Stimulated activated CD8-positive, alpha-beta memory T cell treated with anti-CD3 and anti-CD28 coated beads, Interleukin-2, amount 100 ng/mL, for 48 hours (primary cell): ENCODE results near the gene KRT36.

Experiments used
- DNase-seq, 2 donors: peaks; one replicate each; pipeline ENCODE4 v3.0.0-alpha.2; 2020; ENCODE audit warnings: low read depth in 2 of 2

KRT36 gene

DNA sequence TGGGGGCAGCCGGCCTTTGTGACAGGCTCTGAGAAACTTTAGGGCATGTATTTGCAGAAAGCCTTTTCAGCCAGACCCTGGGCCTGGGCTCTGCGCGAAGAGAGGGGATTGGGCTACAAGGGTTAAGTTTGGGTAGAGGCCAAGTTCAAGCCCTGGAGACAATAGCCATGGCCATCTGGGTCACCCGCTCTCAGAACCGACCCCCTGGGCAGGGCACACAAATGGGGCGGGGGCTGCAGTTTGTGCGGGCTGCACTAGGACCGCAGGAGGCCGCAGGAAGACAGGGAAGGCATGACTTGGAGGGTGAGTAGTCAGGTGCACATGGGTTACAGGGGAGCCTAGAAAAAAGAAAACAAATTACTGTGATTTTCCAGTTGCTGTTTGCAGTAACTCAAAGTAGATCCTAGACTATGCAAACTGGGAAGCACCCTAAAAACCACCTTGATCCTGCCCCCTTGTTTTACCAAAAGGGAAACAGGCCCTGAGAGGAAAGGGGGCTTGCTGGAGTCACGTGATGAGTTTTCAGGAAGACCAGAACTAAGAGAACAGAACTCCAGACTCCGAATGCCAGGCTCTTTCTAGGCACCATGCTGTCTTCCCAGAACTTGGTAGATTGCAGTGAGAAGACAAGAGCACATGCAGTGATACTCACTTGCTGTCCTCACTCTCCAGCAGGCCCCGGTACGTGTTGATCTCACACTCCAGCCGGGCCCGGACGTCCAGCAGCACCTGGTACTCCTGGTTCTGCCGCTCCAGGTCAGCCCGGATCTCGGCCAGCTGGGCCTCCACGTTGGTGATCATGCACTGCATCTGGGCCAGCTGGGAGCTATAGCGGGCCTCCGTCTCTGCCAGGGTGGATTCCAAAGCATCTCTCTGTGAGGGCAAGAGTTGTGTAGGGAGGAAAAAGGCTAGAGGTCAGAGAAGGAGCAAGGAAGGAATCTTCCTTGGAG, 12.6 kb downstream of the KRT36 start:
- DNase-seq = no peak

DNA sequence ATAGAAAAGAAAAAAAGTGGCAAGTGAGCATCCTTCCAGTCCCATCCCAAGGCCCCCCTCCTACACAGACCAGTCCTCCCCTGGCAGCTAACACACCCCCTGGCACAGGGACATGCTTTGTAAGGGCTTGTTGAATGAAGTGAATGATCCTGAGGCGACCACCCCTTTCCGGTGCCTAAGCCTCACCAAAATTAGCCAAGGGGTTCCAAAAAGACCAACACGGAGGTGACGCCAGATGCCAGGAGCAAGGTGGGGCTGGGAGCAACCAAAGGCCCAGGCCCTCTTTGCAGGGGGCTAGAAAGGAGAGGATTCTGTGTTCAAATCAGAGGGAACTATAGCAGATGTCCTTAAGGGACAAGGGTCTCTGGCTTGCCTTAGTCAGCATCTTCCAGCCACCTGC, 14.3 kb downstream of the KRT36 start:
- no peak for DNase-seq

DNA sequence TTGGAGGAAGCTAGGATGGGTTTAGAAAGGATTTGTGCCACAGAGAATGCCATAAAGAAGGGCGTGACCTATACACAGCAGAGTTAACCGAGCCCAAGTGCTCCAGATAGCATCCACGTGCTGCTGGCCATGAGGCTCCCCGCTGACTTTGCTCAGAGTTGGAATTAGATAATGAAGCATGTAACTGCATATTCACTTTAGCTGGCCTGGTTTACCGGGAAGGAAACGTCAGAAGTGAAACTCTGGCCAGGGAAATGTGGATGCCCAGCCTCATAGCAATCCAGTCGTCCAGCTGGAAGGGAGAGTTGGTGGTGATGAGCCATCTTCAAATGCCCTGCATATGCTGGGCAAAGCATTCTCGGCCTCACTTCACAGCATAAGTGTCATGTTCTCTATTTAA, 14.8 kb downstream of the KRT36 start:
- DNase-seq = no peak

DNA sequence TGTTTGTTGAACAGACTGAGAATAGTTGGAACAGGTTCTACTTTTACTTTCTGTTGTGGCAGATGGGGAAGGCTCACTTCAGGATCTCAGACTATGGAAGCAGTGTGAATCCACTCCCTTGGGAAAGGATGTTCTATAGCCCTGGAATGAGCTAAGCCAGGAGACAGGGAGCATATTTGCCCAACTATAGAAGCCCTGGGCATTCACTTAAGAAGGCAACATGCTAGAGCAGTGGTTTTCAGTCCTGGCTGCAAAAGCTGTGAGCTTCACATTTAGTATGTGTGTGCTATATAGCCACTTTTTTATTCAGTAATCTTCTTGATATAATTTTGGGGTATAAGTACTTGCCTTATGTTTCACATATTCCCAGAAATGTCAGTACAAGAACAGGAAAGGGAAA, 21.4 kb downstream of the KRT36 start:
- no peak for DNase-seq

DNA sequence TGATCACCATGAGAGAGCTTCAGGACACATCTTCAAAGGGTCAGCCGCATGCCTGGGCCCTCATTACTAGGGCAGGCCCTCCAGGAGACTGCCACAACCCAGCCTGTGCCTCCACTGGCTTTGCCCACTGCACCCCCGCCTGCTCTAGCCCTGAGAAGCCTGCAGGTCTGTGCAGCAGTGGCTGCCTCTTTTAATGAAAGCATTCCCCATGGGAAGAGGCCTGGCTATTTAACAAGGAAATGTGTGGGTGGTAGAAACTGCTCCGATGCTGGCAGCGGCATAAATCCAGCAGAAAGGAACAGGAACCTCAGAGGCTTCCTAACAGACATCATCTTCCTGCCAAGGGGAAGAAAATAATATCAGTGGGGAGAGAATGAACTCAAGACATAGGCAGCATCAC, 22.1 kb downstream of the KRT36 start:
- no peak for DNase-seq

DNA sequence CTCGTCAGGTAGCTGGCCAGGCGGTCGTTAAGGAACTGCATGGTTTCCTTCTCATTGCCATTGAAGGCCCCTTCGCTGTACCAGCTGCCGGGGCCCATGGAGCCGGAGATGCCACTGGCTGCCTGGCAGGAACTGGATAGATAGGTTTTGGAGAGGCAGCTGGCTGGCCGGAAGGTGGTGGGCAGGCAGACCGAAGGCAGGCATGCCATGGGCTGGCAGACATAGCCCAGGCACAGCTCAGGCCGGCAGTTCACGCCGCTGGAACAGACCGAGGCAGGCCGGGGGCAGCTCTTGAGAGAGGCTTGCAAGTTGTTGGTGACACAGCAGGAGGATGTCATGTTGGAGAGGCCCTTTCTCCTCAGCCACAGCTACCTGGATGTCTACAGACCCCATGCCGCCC, 22.7 kb downstream of the KRT36 start, which contains the start of gene KRT32:
KRT32 (minus strand) TSS at position 399 of the 400 bp plus-strand sequence; CDS start at position 338, 61 bp downstream.
- DNase-seq = no peak

DNA sequence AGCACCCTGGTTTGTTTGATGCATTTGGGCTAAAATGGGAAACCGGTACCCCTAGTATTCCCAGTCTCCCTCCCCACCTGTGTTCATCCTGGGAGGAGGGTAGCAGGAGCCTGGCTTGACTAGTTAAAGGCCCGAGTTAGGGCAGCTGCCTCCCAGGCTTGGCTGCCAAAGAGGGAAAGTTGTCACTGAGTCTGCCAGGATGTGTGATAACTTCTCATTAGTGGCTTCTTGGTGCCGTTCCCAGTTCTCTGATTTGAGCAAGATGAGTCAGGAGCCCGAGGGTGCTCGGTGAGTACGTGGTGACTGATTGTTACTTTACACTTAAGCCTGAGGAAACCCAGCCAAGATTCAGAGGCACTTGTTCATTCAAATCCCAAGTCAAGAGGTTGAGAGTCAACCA, 25.0 kb downstream of the KRT36 start:
- DNase-seq = no peak

DNA sequence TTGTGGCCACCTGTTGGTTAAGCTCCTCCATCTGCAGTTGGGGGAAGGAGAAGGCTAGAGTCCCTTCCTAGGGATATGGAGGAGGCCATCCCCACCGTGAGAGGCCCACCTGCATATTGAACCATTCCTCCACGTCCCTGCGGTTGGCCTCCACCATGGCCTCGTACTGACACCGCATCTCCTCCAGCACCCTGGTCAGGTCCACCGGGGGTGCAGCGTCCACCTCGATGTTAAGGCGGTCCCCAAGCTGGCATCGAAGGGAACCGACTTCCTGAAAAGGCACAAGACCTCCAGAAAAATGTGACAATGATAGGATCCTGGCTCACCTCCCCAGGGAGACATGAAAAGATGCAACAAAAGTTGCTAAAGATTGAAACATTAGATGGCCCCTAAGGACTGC, 25.5 kb downstream of the KRT36 start:
- no peak for DNase-seq

DNA sequence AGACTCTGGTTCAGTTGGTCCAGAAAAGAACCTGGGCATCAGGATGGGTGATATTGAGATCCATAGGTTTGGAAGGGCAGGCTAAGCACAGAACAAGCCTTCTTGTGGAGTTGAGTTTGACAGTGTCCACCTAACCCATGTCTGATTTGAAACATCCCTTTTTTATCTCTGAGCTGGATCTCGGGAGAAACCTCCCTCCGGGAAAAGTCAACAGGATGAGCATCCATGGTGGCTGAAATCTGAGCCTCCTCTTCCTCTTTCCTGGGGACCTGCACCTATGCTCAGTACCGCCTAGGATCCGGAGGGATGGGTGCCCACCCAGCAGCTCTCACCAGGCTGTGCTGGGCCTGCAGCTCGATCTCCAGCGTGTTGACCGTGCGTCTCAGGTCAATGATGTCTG, 26.0 kb downstream of the KRT36 start:
- DNase-seq = no peak

DNA sequence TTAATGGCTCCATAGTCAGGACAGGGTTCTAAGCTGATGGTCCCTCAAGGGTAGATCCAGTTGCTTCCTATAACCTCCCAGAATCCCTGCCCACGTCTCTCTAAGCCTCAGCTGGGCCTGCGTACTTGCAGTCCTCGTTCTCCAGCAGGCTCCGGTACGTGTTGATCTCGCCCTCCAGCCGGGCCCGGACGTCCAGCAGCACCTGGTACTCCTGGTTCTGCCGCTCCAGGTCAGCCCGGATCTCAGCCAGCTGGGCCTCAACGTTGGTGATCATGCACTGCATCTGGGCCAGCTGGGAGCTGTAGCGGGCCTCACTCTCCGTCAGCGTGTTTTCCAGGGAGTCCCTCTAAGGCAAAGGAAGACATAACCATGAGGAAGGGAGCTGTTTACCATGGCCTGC, 27.0 kb downstream of the KRT36 start:
- DNase-seq = no peak

DNA sequence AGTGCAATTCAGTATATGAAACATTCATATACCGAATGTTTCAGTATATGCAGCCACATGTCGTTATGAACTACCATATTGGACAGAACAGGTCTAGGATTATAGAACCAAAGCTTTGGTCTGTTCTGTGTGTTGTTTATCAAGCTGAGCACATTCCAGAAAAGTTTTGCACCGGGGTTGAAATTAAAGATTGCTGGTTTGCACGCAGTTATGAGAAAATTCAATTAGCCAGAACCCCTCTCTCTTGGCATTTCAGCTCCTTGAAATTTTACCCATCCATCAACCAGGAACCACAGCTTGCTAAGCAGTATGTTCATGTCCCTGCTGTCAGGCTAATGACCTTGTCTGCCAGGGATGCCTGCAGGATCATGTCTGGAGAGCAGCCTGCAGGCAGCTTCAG, 32.0 kb downstream of the KRT36 start:
- no peak for DNase-seq

DNA sequence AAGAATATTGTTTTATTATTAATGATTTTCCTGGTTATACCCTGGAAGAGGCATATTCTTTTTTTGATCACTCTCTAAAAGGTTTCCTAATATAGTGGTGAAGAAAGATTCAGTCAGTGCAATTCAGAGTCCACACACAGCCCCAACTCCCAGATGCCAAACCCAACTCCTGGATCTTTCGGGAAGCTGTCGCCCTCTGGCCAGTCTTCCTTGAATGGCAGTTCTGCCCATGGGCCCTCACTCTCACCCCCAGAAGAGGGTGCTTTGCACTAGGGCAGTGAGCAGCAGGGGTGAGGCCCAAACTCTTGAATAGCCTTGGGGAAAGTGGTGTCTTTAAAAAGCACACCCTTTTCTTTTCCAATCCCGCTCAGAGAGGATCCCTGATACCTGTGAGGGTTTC, 33.5 kb downstream of the KRT36 start:
- DNase-seq = no peak

DNA sequence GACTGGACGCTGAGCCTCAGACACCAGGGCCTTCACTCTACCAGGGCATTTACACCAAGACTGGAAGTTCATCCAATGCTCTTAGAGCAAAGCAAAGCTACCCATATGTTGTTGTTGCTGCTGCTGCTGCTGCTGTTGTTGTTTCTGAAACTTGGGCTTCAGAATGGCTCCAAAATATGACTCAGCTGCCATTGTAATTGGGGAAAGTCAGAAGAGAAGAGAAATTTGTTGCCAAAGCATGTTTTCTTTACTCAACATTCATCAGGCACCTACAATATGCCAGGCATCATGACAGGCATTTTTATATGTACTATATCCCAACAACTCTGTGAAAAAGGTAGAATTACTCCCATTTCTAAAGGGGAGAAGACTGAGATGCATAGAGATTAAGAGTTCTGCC, 34.5 kb downstream of the KRT36 start:
- DNase-seq = no peak

DNA sequence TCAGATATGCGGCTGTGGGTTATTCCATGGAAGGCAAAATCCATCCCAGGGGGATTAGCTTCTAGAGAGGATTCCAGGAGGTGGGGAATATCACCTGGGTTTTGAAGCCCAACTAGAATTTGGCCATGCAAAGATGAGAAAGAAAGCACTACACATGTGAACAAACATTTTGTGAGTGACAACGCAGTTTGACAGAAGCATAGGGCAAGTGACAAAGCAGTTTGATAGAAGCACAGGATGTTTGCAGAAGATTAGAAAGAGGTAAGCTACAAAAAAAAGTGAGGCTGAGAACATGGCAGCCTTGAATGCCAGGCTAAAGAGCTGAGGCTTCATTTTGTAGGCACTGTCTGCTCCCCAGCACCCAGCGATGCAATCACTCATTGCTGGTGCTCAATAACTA, 36.6 kb downstream of the KRT36 start:
- DNase-seq = no peak

DNA sequence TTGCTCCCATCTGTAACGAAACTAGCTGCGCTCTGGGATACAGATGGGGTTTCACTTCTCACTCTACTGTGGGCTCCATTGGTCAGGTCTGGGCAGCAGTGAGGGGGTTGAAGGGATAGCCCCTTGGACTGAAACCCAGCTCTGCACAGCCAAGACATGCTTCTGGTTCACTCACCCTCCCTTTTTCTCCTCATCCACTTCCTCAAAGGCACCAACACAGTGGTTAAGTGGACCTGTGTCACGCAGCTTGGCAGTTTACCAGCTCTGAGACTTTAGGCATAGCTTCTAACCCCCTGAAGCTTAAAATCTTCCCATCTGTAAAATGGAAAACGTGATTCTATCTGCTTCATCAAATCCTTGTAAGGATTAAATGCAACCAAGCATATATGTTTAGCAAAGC, 37.4 kb downstream of the KRT36 start:
- no peak for DNase-seq

DNA sequence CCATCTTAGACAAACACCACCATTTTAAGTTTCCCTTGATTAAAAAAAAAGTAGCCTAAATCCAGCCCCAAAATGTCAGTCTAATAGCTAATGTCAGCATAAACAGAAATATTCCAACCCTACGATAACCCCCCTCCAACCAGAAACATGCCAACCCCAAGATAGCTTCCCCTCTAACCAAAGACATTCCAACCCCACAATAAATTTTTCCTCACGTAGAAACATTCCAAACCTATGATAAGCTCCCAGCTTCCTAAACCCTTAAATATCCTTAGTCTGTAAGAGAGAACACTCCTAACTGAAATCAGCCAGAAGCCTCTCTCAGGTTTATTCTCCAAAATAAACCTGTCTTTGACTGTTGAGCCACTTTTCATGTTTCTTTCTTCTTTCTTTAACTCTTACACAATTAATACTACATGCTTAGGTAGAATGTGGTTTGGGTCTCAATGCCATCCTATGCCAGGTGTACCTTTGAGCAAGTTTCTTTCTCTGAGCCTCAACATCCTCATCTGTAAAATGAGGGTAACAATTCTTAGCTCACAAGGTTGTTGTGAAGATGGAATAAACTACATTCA, 38.5 kb downstream of the KRT36 start:
- DNase-seq = no peak

DNA sequence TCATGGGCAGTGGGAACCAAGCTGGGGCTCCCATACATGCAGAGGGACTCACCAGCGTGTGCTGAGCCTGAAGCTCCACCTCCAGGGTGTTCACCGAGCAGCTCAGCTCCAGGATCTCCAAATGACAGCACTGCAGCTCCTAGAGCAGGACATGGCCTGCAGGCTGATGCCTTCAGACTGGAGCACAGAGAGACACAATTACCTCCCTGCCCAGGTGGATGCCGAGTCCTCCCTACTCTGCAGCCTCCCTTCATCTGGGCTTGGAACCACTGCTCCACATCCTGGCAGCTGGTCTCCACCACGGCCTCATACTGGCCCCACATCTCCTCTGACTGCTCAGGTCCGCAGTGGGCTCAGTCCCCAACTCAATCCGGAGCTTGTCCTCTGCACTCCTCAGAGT, 40.7 kb downstream of the KRT36 start:
- DNase-seq = no peak

DNA sequence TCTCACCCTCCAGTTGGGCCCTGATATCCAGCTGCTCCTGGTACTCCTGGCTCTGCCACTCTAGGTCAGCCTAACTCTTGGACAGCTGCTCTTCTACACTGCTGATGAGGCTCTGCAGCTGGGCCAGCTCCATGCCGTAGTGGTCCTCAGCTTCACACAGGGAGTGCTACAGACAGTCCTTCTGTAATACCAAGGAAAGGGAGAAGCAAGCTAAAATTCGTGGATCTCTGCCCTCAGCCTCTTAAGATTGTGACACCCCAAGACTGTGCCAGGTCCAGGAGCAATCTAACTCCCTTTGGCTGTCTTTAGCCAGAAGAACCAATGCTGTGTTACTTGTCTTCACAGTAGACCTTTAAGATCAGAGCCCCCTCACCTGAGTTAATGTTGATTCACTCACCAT, 41.2 kb downstream of the KRT36 start:
- no peak for DNase-seq

DNA sequence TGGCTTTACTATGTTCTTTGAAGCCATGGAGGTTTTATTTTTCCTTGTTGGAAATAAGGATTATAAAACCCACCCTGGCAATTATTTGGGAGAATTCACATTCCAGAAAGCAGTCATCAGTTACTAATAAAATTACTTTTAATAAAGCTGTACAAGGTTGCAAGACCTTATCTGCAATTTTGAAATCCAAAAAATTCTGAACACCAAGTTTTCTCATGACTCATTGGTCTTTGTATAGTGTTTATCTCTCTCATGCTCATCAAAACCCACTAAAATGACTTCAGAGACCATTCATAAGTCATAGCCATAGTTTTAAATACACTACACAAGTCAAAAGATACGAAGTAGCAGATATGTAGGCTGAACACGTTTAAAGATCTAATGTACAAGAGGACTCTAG, 42.9 kb downstream of the KRT36 start:
- DNase-seq = no peak

DNA sequence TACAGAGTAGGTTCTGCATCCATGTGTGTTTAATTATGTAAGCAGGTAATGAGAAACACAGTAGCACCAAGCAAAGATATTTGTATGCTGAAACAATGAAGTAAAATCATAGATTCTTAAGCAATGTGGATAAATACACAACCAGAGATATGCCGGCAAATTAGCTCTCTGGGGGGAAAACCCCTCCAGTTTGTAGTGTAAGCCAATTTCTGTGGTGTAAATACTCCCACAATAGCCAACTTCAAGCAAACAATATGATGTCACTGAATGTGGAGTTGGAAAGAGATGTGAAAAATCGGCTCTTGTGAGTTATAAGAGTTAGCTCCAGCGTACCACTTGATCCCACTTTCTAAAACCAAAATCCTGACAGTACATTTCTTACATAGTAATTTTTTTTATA, 45.1 kb downstream of the KRT36 start:
- DNase-seq = no peak

DNA sequence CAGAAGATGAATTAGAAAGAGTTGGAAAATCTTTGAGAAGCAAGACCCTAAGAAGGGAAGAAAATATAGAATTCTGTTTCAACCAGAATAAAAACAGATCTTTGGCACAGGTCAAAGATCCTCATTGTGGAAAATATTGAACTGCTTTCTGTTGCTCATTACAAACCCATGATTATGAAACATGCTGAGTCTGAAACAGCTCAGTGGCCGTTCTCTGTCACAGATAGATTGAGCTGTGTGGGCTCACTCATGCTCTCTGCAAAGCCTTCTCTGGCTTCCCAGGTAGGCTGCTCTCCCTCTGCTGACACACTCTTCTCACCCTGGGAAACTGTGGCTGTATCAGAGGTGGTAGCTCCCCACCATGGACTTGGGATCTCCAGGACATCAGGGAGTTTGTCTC, 45.5 kb downstream of the KRT36 start:
- no peak for DNase-seq

DNA sequence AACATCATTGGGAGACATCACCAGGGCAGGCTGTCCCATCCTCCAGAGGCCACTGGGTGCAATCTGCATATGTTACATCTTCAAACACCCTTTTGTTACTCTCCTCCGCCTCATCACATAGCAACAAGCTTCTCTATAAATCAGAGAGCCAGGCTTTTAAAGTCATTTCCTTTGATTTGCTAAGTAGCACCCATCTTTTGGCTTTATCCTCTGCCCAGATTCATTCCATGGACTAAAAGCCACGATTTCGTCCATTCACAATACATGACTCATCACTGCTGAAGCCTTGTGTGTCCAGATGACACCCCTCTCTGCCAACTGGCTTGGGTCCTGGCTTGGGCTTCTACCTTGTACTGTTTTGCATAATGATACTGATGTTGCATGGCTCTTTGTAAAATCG, 47.0 kb downstream of the KRT36 start:
- no peak for DNase-seq

DNA sequence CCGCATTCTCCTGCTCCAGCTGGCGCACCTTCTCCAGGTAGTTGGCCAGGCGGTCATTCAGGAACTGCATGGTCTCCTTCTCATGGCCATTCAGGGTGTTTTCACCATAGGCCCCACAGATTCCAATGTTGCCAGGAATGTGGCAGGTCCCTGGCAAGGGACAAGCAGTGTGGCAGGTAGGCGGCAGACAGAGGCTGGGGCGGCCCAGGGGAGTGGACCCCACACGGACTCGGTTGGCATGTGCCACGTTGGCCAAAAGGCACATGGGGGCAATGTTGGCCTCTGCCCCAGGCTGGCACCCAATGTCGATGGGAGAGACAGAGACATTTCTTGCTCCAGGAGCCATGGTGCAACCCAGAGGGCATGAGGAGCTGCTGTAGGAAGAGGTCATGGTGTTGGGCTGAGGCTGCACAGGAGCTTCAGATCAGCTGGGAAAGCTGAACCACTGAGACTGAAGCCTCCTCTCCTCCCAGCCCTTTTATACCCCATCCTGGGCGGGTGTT, 49.1 kb downstream of the KRT36 start, which contains the start of gene KRT38:
KRT38 (minus strand) TSS at position 453 of the 503 bp plus-strand sequence; CDS start at position 391, 62 bp downstream.
- no peak for DNase-seq
